HEK293 (cell line): ENCODE results near the gene DCAF7.

ENCODE experiments used
- BCL11B ChIP-seq: fragments of 450-650 bp; formaldehyde crosslinking; IDR thresholded peaks from 2 replicates; pipeline ENCODE4 v1.5.1; 2016; ENCODE audit warnings: low read depth, missing biosample characterization, missing genetic modification characterization
- EGR2 ChIP-seq: fragments of 450-650 bp; formaldehyde crosslinking; IDR thresholded peaks from 2 replicates; pipeline ENCODE4 v1.5.1; 2016; ENCODE audit warnings: low read depth, missing biosample characterization, missing genetic modification characterization
- KLF1 ChIP-seq: fragments of 450-650 bp; formaldehyde crosslinking; IDR thresholded peaks from 2 replicates; pipeline ENCODE4 v1.5.1; 2016; ENCODE audit warnings: missing biosample characterization, missing genetic modification characterization
- KLF16 ChIP-seq: fragments of 450-650 bp; formaldehyde crosslinking; IDR thresholded peaks from 2 replicates; pipeline ENCODE4 v1.5.1; 2017; ENCODE audit warnings: missing biosample characterization, missing genetic modification characterization
- KLF9 ChIP-seq: fragments of 450-650 bp; formaldehyde crosslinking; IDR thresholded peaks from 2 replicates; pipeline ENCODE4 v1.5.1; 2016; ENCODE audit warnings: missing biosample characterization, missing genetic modification characterization, low read depth
- MEIS1 ChIP-seq: sonication (generic); formaldehyde crosslinking; IDR thresholded peaks from 2 replicates; pipeline ENCODE4 v1.8.1; 2022; ENCODE audit warnings: missing genetic modification reagents, mild to moderate bottlenecking, borderline replicate concordance
- OSR2 ChIP-seq: fragments of 450-650 bp; formaldehyde crosslinking; IDR thresholded peaks from 2 replicates; pipeline ENCODE4 v1.5.1; 2016; ENCODE audit warnings: missing biosample characterization, missing genetic modification characterization
- PRDM1 ChIP-seq: fragments of 450-650 bp; formaldehyde crosslinking; IDR thresholded peaks from 2 replicates; pipeline ENCODE4; 2016; ENCODE audit warnings: missing biosample characterization, missing genetic modification characterization
- SP3 ChIP-seq: fragments of 450-650 bp; formaldehyde crosslinking; IDR thresholded peaks from 2 replicates; pipeline ENCODE4 v1.5.1; 2016; ENCODE audit warnings: missing biosample characterization, missing genetic modification characterization
- ZBTB1 ChIP-seq: fragments of 450-650 bp; formaldehyde crosslinking; IDR thresholded peaks from 2 replicates; pipeline ENCODE4 v1.5.1; 2016; ENCODE audit warnings: missing biosample characterization, missing genetic modification characterization
- ZBTB11 ChIP-seq: fragments of 450-650 bp; formaldehyde crosslinking; conservative IDR thresholded peaks from 2 replicates; pipeline ENCODE4 v1.5.1; 2016; ENCODE audit warnings: low read depth, missing biosample characterization, missing genetic modification characterization
- ZNF112 ChIP-seq: fragments of 450-650 bp; formaldehyde crosslinking; IDR thresholded peaks from 2 replicates; pipeline ENCODE4 v1.5.0; 2017; ENCODE audit warnings: missing biosample characterization, missing genetic modification characterization
- ZNF121 ChIP-seq: fragments of 450-650 bp; formaldehyde crosslinking; IDR thresholded peaks from 2 replicates; pipeline ENCODE4 v1.5.1; 2016; ENCODE audit warnings: missing biosample characterization, missing genetic modification characterization
- ZNF140 ChIP-seq: fragments of 450-650 bp; formaldehyde crosslinking; IDR thresholded peaks from 2 replicates; pipeline ENCODE4 v1.5.1; 2016; ENCODE audit warnings: missing biosample characterization, missing genetic modification characterization
- ZNF146 ChIP-seq: fragments of 450-650 bp; formaldehyde crosslinking; IDR thresholded peaks from 2 replicates; pipeline ENCODE4 v1.5.1; 2016; ENCODE audit warnings: missing biosample characterization, missing genetic modification characterization
- ZNF174 ChIP-seq: fragments of 450-650 bp; formaldehyde crosslinking; IDR thresholded peaks from 2 replicates; pipeline ENCODE4 v1.5.0; 2017; ENCODE audit warnings: missing biosample characterization, mild to moderate bottlenecking, missing genetic modification characterization
- ZNF175 ChIP-seq: fragments of 450-650 bp; formaldehyde crosslinking; IDR thresholded peaks from 2 replicates; pipeline ENCODE4 v1.5.1; 2016; ENCODE audit warnings: missing biosample characterization, missing genetic modification characterization
- ZNF202 ChIP-seq: fragments of 450-650 bp; formaldehyde crosslinking; IDR thresholded peaks from 2 replicates; pipeline ENCODE4 v1.5.1; 2016; ENCODE audit warnings: missing biosample characterization, missing genetic modification characterization, borderline replicate concordance
- ZNF214 ChIP-seq: fragments of 450-650 bp; formaldehyde crosslinking; IDR thresholded peaks from 2 replicates; pipeline ENCODE4 v1.5.1; 2017; ENCODE audit warnings: missing biosample characterization, mild to moderate bottlenecking, missing genetic modification characterization, borderline replicate concordance
- ZNF26 ChIP-seq: fragments of 450-650 bp; formaldehyde crosslinking; IDR thresholded peaks from 2 replicates; pipeline ENCODE4 v1.5.1; 2016; ENCODE audit warnings: missing biosample characterization, missing genetic modification characterization
- ZNF335 ChIP-seq: fragments of 450-650 bp; formaldehyde crosslinking; conservative IDR thresholded peaks from 2 replicates; pipeline ENCODE4 v1.5.1; 2016; ENCODE audit warnings: missing biosample characterization, missing genetic modification characterization
- ZNF362 ChIP-seq: fragments of 450-650 bp; formaldehyde crosslinking; IDR thresholded peaks from 2 replicates; pipeline ENCODE4 v1.5.1; 2016; ENCODE audit warnings: missing biosample characterization, missing genetic modification characterization
- ZNF518A ChIP-seq: fragments of 450-650 bp; formaldehyde crosslinking; conservative IDR thresholded peaks from 2 replicates; pipeline ENCODE4 v1.5.1; 2016; ENCODE audit warnings: low read depth, missing biosample characterization, missing genetic modification characterization
- ZNF544 ChIP-seq: fragments of 450-650 bp; formaldehyde crosslinking; IDR thresholded peaks from 2 replicates; pipeline ENCODE4 v1.5.0; 2017; ENCODE audit warnings: missing biosample characterization, missing genetic modification characterization
- ZNF558 ChIP-seq: fragments of 450-650 bp; formaldehyde crosslinking; IDR thresholded peaks from 2 replicates; pipeline ENCODE4 v1.5.1; 2016; ENCODE audit warnings: missing biosample characterization, missing genetic modification characterization
- ZNF600 ChIP-seq: fragments of 450-650 bp; formaldehyde crosslinking; IDR thresholded peaks from 2 replicates; pipeline ENCODE4 v1.5.1; 2016; ENCODE audit warnings: missing biosample characterization, missing genetic modification characterization
- ZNF624 ChIP-seq: fragments of 450-650 bp; formaldehyde crosslinking; IDR thresholded peaks from 2 replicates; pipeline ENCODE4 v1.5.1; 2017; ENCODE audit warnings: missing biosample characterization, missing genetic modification characterization
- ZNF629 ChIP-seq: fragments of 450-650 bp; formaldehyde crosslinking; IDR thresholded peaks from 2 replicates; pipeline ENCODE4 v1.5.1; 2017; ENCODE audit warnings: missing biosample characterization, missing genetic modification characterization
- ZNF707 ChIP-seq: fragments of 450-650 bp; formaldehyde crosslinking; IDR thresholded peaks from 2 replicates; pipeline ENCODE4 v1.5.1; 2016; ENCODE audit warnings: missing biosample characterization, missing genetic modification characterization
- ZSCAN23 ChIP-seq: fragments of 450-650 bp; formaldehyde crosslinking; IDR thresholded peaks from 2 replicates; pipeline ENCODE4 v1.5.1; 2016; ENCODE audit warnings: missing biosample characterization, missing genetic modification characterization

The DCAF7 gene

GRCh38 chr17:63622574-63623390 lies 72.5 kb downstream of the DCAF7 start (continued):
- TF ChIP-seq ZBTB11 (tag by site-specific recombination) (peak; percentile 34; the same call in 1 of the 2 replicates), PRDM1 (tag by site-specific recombination) (no peak), ZNF624 (tag by site-specific recombination) (no peak), SP3 (tag by site-specific recombination) (no peak), OSR2 (tag by site-specific recombination) (no peak), ZNF140 (tag by site-specific recombination) (no peak), ZNF175 (tag by site-specific recombination) (no peak), ZNF121 (no peak), ZNF558 (tag by site-specific recombination) (no peak), ZNF174 (tag by site-specific recombination) (no peak), ZNF26 (no peak), ZNF202 (tag by site-specific recombination) (no peak), ZNF629 (tag by site-specific recombination) (no peak), ZNF335 (peak; percentile 82), ZNF112 (tag by site-specific recombination) (no peak), KLF9 (tag by site-specific recombination) (no peak), ZNF518A (tag by site-specific recombination) (no peak), KLF16 (0 out of 2 replicates have a peak, but pooled peaks have one; percentile 40), KLF1 (tag by site-specific recombination) (no peak), ZNF544 (tag by site-specific recombination) (no peak), BCL11B (tag by site-specific recombination) (no peak), ZSCAN23 (tag by site-specific recombination) (no peak), ZNF600 (tag by site-specific recombination) (peak; percentile 63), EGR2 (no peak), ZNF214 (tag by site-specific recombination) (no peak), ZBTB1 (tag by site-specific recombination) (0 out of 2 replicates have a peak, but pooled peaks have one; percentile 32), ZNF707 (no peak), MEIS1 (0 out of 2 replicates have a peak, but pooled peaks have one; percentile 36), ZNF362 (tag by site-specific recombination) (0 out of 2 replicates have a peak, but pooled peaks have one; percentile 24), ZNF146 (no peak)
